Liver (tissue), 9 donors: ENCODE results near the gene MRPL49. TPM values are rescaled to one million over a fixed set of nuclear protein-coding genes. Genes with fewer than 3 reads are reported as not detected.

ENCODE experiments used
- DNase-seq: peaks from one replicate; pipeline ENCODE4 v3.0.0-alpha.2; 2017; ENCODE audit warnings: low spot score
- H3K27ac ChIP-seq, 2 donors: one replicate each; pipeline ENCODE4 v1.7.0; 2013; ENCODE audit warnings: inconsistent platforms in 2 of 2, low read length in 2 of 2, control low read depth in 1 of 2, low read depth in 1 of 2, mild to moderate bottlenecking in 1 of 2
- H3K27me3 ChIP-seq, 4 donors: one replicate each; pipeline versions ENCODE4 v1.6.1 to v1.7.0; 2013; ENCODE audit warnings: low read length in 3 of 4, inconsistent platforms in 1 of 4, mild to moderate bottlenecking in 1 of 4, moderate library complexity in 1 of 4; ENCODE audit not compliant: control insufficient read depth in 4 of 4, insufficient read depth in 4 of 4
- H3K36me3 ChIP-seq, 4 donors: one replicate each; pipeline versions ENCODE4 v1.6.1 to v1.7.0; 2013; ENCODE audit warnings: low read length in 3 of 4, mild to moderate bottlenecking in 3 of 4, low read depth in 1 of 4, moderate library complexity in 1 of 4; ENCODE audit not compliant: control insufficient read depth in 4 of 4, insufficient read depth in 3 of 4
- H3K4me1 ChIP-seq, 4 donors: one replicate each; pipeline versions ENCODE4 v1.6.1 to v1.7.0; 2013; ENCODE audit warnings: low read length in 3 of 4, mild to moderate bottlenecking in 3 of 4, moderate library complexity in 1 of 4; ENCODE audit not compliant: control insufficient read depth in 4 of 4, insufficient read depth in 4 of 4
- H3K4me3 ChIP-seq, 3 donors: one replicate each; pipeline versions ENCODE4 v1.6.1 to v1.7.0; 2013; ENCODE audit warnings: low read length in 3 of 3, control low read depth in 1 of 3, low read depth in 1 of 3, mild to moderate bottlenecking in 1 of 3
- H3K9ac ChIP-seq, 2 donors: one replicate each; pipeline ENCODE4 v1.7.0; 2013; ENCODE audit warnings: low read length in 2 of 2, mild to moderate bottlenecking in 2 of 2, moderate library complexity in 2 of 2, control low read depth in 1 of 2, low read depth in 1 of 2
- H3K9me3 ChIP-seq, 4 donors: one replicate each; pipeline versions ENCODE4 v1.6.1 to v1.7.0; 2013; ENCODE audit warnings: low read length in 3 of 4; ENCODE audit not compliant: control insufficient read depth in 4 of 4
- ATF3 ChIP-seq: IDR thresholded peaks from 2 replicates; pipeline ENCODE4 v1.6.1; 2016; ENCODE audit warnings: antibody characterized with exemption
- CTCF ChIP-seq: fragments of 150-350 bp; IDR thresholded peaks from 2 replicates; pipeline ENCODE4 v1.5.1; 2017; ENCODE audit warnings: improper control_type of control experiment, low read depth, low read length; ENCODE audit not compliant: missing input control
- EGR1 ChIP-seq, 2 donors: IDR thresholded peaks; 2 replicates each; pipeline ENCODE4 v1.6.1; 2016 to 2018; ENCODE audit warnings: antibody characterized with exemption in 2 of 2, low read depth in 2 of 2
- FOXA1 ChIP-seq: IDR thresholded peaks from 2 replicates; pipeline ENCODE4 v1.6.1; 2016; ENCODE audit warnings: antibody characterized with exemption
- FOXA2 ChIP-seq: IDR thresholded peaks from 2 replicates; pipeline ENCODE4 v1.6.1; 2016; ENCODE audit warnings: antibody characterized with exemption
- GABPA ChIP-seq, 2 donors: IDR thresholded peaks in 1 of 2; conservative IDR thresholded peaks in 1 of 2; 2 replicates each; pipeline ENCODE4 v1.6.1; 2016; ENCODE audit warnings: antibody characterized with exemption in 2 of 2, mild to moderate bottlenecking in 1 of 2, moderate library complexity in 1 of 2
- HNF4A ChIP-seq, 2 donors: conservative IDR thresholded peaks; 2 replicates each; pipeline ENCODE4 v1.6.1; 2016; ENCODE audit warnings: antibody characterized with exemption in 2 of 2, mild to moderate bottlenecking in 2 of 2
- HNF4G ChIP-seq: IDR thresholded peaks from 2 replicates; pipeline ENCODE4 v1.6.1; 2016; ENCODE audit warnings: antibody characterized with exemption
- JUND ChIP-seq, 2 donors: IDR thresholded peaks; 2 replicates each; pipeline ENCODE4 v1.6.1; 2016; ENCODE audit warnings: antibody characterized with exemption in 2 of 2
- MAX ChIP-seq: IDR thresholded peaks from 2 replicates; pipeline ENCODE4 v1.6.1; 2016; ENCODE audit warnings: antibody characterized with exemption
- NR2F2 ChIP-seq: IDR thresholded peaks from 2 replicates; pipeline ENCODE4 v1.6.1; 2016; ENCODE audit warnings: antibody characterized with exemption
- RAD21 ChIP-seq, 2 donors: IDR thresholded peaks; 2 replicates each; pipeline ENCODE4 v1.6.1; 2016; ENCODE audit warnings: antibody characterized with exemption in 2 of 2, mild to moderate bottlenecking in 2 of 2
- REST ChIP-seq: IDR thresholded peaks from 2 replicates; pipeline ENCODE4 v1.6.1; 2016; ENCODE audit warnings: antibody characterized with exemption, mild to moderate bottlenecking
- RXRA ChIP-seq, 2 donors: IDR thresholded peaks; 2 replicates each; pipeline ENCODE4 v1.6.1; 2017 to 2018; ENCODE audit warnings: antibody characterized with exemption in 2 of 2, mild to moderate bottlenecking in 1 of 2
- TAF1 ChIP-seq: conservative IDR thresholded peaks from 2 replicates; pipeline ENCODE4 v1.6.1; 2016; ENCODE audit warnings: antibody characterized with exemption, mild to moderate bottlenecking
- YY1 ChIP-seq: IDR thresholded peaks from 2 replicates; pipeline ENCODE4 v1.6.1; 2016; ENCODE audit warnings: antibody characterized with exemption, mild to moderate bottlenecking
- ZBTB33 ChIP-seq: IDR thresholded peaks from 2 replicates; pipeline ENCODE4 v1.6.1; 2016; ENCODE audit warnings: antibody characterized with exemption
- WGBS: extraction: QIAGEN DNeasy Blood & Tissue Kit; methylation state at CpG from one replicate; pipeline ENCODE4 v1.1.7; 2013; 5-methylcytosine and 5-hydroxymethylcytosine counted together
- polyA plus RNA-seq, 2 donors: library from polyadenylated mRNA; stranded (reverse) in 1 of 2; unstranded in 1 of 2; fragments of 200-250 nt in 1 of 2; fragments of >200 nt in 1 of 2; fragmentation: Nextera tagmentation in 1 of 2; extraction: Ambion mirVana in 1 of 2; gene quantifications; one replicate each; pipeline versions ENCODE4 v1.2.1 to v1.2.3, GENCODE V29; 2013 to 2015
- total RNA-seq, 2 donors: library from RNA; depleted of rRNA; stranded (reverse); fragments of >200 nt; gene quantifications; one replicate each; pipeline ENCODE4 v1.2.3, GENCODE V29; 2014
- donor health status: healthy.
- donor health status: healthy.
- donor health status: healthy.
- donor health status: healthy.
- donor health status: healthy.

The MRPL49 gene
- total and polyA plus RNA-seq, 4 donors: 31.1 to 47.2 (median 35.4) TPM

- WGBS: 95% methylated on average over 15 of the region's 15 CpGs
- DNase-seq: no peak
- peaks cover 5 to 39% (median 13%) of the 10 kb centered on the region in 4 donors for H3K36me3 ChIP-seq
Measured at GRCh38 chr11:65087827-65088226, 34.3 kb upstream of the MRPL49 start.

GRCh38 chr11:65089621-65090020 lies 32.5 kb upstream of the MRPL49 start:
- no peak for DNase-seq
- H3K27ac ChIP-seq: no peak overlapping the region
- TF ChIP-seq ZBTB33 (no peak), HNF4A (conservative IDR thresholded peaks at IDR 0.05) (no peak), REST (no peak), RAD21 (IDR thresholded peaks at IDR 0.05) (no peak), GABPA (IDR thresholded peaks at IDR 0.05 in 1 of 2, conservative IDR thresholded peaks at IDR 0.05 in 1 of 2) (no peak), ATF3 (no peak), TAF1 (no peak), JUND (IDR thresholded peaks at IDR 0.05) (no peak), NR2F2 (no peak), FOXA1 (no peak), MAX (no peak), CTCF (no peak), FOXA2 (no peak), YY1 (no peak), HNF4G (no peak), RXRA (IDR thresholded peaks at IDR 0.05) (no peak), EGR1 (IDR thresholded peaks at IDR 0.05; ENCODE audit: low read depth in 2 of 2) (no peak)
- no peaks in the 10 kb centered on the region for H3K9me3 ChIP-seq
- no peaks in the 10 kb centered on the region for H3K27me3 ChIP-seq
- no peak overlapping the region for H3K4me3 ChIP-seq
- WGBS: 91% methylated on average over 4 of the region's 4 CpGs
- peaks cover 5 to 39% (median 13%) of the 10 kb centered on the region in 4 donors for H3K36me3 ChIP-seq
- no peak overlapping the region for H3K9ac ChIP-seq
- H3K4me1 ChIP-seq: peaks cover 5 to 12% (median 10%) of the 10 kb centered on the region in 4 donors

More at GRCh38 chr11:65087827-65088226, 34.3 kb upstream of the MRPL49 start:
- peaks cover 10 to 23% (median 18%) of the 10 kb centered on the region in 4 donors for H3K4me1 ChIP-seq
- H3K9me3 ChIP-seq: no peaks in the 10 kb centered on the region
- no peak overlapping the region for H3K4me3 ChIP-seq
- H3K27ac ChIP-seq: no peak overlapping the region
- no peak overlapping the region for H3K9ac ChIP-seq
- H3K27me3 ChIP-seq: no peaks in the 10 kb centered on the region
- TF ChIP-seq MAX: no peak
- no peak for TF ChIP-seq ATF3
- no peak for TF ChIP-seq CTCF
